LNCaP clone FGC (cell line): ENCODE results near the gene MYOCOS.
"Not testable (repeated sequence)": the region's sequence is repeated elsewhere in the genome, so short reads cannot be mapped to it uniquely, and the experiment has no call there.

Experiments used
- DNase-seq: peaks from one replicate; pipeline ENCODE4 v3.0.0-alpha.2; 2011; ENCODE audit warnings: low read depth
- H3K4me3 ChIP-seq: 2 replicates; pipeline ENCODE4 v1.5.1; 2011; ENCODE audit warnings: mild to moderate bottlenecking, low read depth, low read length, control low read depth
- CTCF ChIP-seq: IDR thresholded peaks from 2 replicates; pipeline ENCODE4 v1.5.1; 2012; ENCODE audit warnings: mild to moderate bottlenecking; ENCODE audit not compliant: control insufficient read depth, insufficient read depth; ENCODE audit errors: extremely low read depth

Gene MYOCOS

GRCh38 chr1:171606402-171606941, 15.6 kb upstream of the MYOCOS start:
- DNase-seq = no peak
- TF ChIP-seq CTCF = no peak
- no peak overlapping the region for H3K4me3 ChIP-seq

GRCh38 chr1:171610385-171610784, 11.7 kb upstream of the MYOCOS start:
- no peak overlapping the region for H3K4me3 ChIP-seq
- DNase-seq = no peak
- TF ChIP-seq CTCF = no peak

- TF ChIP-seq CTCF = no peak
- no peak overlapping the region for H3K4me3 ChIP-seq
Measured at GRCh38 chr1:171611306-171611705, 10.7 kb upstream of the MYOCOS start.

GRCh38 chr1:171613282-171613681, 8.8 kb upstream of the MYOCOS start:
- no peak for DNase-seq
- TF ChIP-seq CTCF = no peak
- H3K4me3 ChIP-seq = no peak overlapping the region

More at GRCh38 chr1:171611306-171611705, 10.7 kb upstream of the MYOCOS start:
- DNase-seq = no peak

- H3K4me3 ChIP-seq, DNase-seq: not testable (repeated sequence)
Measured at GRCh38 chr1:171615122-171615906, 6.7 kb upstream of the MYOCOS start.

GRCh38 chr1:171616586-171616985, 5.5 kb upstream of the MYOCOS start:
- DNase-seq = no peak
- no peak overlapping the region for H3K4me3 ChIP-seq
- no peak for TF ChIP-seq CTCF

GRCh38 chr1:171623651-171624331, 1.7 kb downstream of the MYOCOS start:
- TF ChIP-seq CTCF = no peak
- no peak for DNase-seq
- H3K4me3 ChIP-seq = no peak overlapping the region
